Calu3 (cell line): Measurements from ENCODE around the gene TH. TPM values are rescaled to one million over a fixed set of nuclear protein-coding genes. Genes with fewer than 3 reads are reported as not detected.

Experiments used
- BruUV-seq: library from RNA; stranded (reverse); fragments of 400-500 nt; replicated peaks from 2 replicates; lab custom pipeline; 2021; lab: Mats Ljungman, UMichigan
- CTCF ChIA-PET: fragments of 300-600 bp; sonication (Branson Sonifier 250); formaldehyde crosslinking; loops from one replicate; lab custom pipeline; 2022; ENCODE audit warnings: antibody characterized with exemption; lab: Charles Lee
- DNase-seq: peaks from one replicate; pipeline ENCODE4 v3.0.0; 2022
- H3K27ac Mint-ChIP-seq: one replicate; pipeline ENCODE4 v1.8.0; 2022; ENCODE audit warnings: mixed read lengths; ENCODE audit not compliant: unreplicated experiment
- H3K27me3 Mint-ChIP-seq: one replicate; pipeline ENCODE4 v1.8.0; 2022; ENCODE audit warnings: mixed read lengths; ENCODE audit not compliant: unreplicated experiment
- H3K36me3 Mint-ChIP-seq: one replicate; pipeline ENCODE4 v1.8.0; 2022; ENCODE audit warnings: mild to moderate bottlenecking, moderate library complexity, mixed read lengths; ENCODE audit not compliant: insufficient read depth, unreplicated experiment
- H3K4me1 Mint-ChIP-seq: one replicate; pipeline ENCODE4 v1.8.0; 2022; ENCODE audit warnings: mild to moderate bottlenecking, low read depth, mixed read lengths; ENCODE audit not compliant: unreplicated experiment
- H3K4me3 Mint-ChIP-seq: one replicate; pipeline ENCODE4 v1.8.0; 2022; ENCODE audit warnings: mild to moderate bottlenecking, low read depth, moderate library complexity, mixed read lengths; ENCODE audit not compliant: unreplicated experiment
- H3K9me3 Mint-ChIP-seq: one replicate; pipeline ENCODE4 v1.8.0; 2022; ENCODE audit warnings: low read depth, mixed read lengths; ENCODE audit not compliant: unreplicated experiment
- CTCF ChIP-seq: fragments of 200-600 bp; IDR thresholded peaks from one replicate; pipeline ENCODE4 v1.8.0; 2022; ENCODE audit warnings: antibody characterized with exemption; ENCODE audit not compliant: unreplicated experiment
- intact Hi-C: fragments of 100-400 bp; cut with micrococcal nuclease; formaldehyde crosslinking; loops from one replicate; pipeline ENCODE4 v1.10.0; 2022; ENCODE audit not compliant: unreplicated experiment
- total RNA-seq: library from RNA; stranded (reverse); gene quantifications from 2 replicates; pipeline ENCODE4 v1.2.3, GENCODE V29; 2022

Gene TH
- total RNA-seq, 1 experiment from 2014 or later = not detected

- H3K27me3 Mint-ChIP-seq = peaks cover 21% of the 10 kb centered on the region
- CTCF ChIA-PET = interaction anchor here (0.6 kb wide), 1 partner anchor 312 kb away, joined by 3 read pairs; no protein-coding TSS in a partner anchor
- no peak for DNase-seq
- no peaks in the 10 kb centered on the region for H3K36me3 Mint-ChIP-seq
- no TSS peak for BruUV-seq
- intact Hi-C loops = no loop called here
- H3K27ac Mint-ChIP-seq = no peak overlapping the region
- peaks cover 13% of the 10 kb centered on the region for H3K4me1 Mint-ChIP-seq
- no peak overlapping the region for H3K4me3 Mint-ChIP-seq
- H3K9me3 Mint-ChIP-seq = peaks cover 6% of the 10 kb centered on the region
- TF ChIP-seq CTCF = no peak
Observed at GRCh38 chr11:2218031-2218633, 46.5 kb upstream of the TH start.

GRCh38 chr11:2217211-2218030, 45.8 kb upstream of the TH start:
- Mint-ChIP-seq H3K27me3 (peaks cover 21% of the 10 kb centered on the region), H3K27ac (no peak overlapping the region), H3K9me3 (peaks cover 6% of the 10 kb centered on the region), H3K4me3 (no peak overlapping the region), H3K4me1 (peaks cover 13% of the 10 kb centered on the region), H3K36me3 (no peaks in the 10 kb centered on the region)
- DNase-seq = no peak
- no peak for TF ChIP-seq CTCF
- BruUV-seq = no TSS peak
- intact Hi-C loops = no loop called here
- CTCF ChIA-PET = no interaction called here

GRCh38 chr11:2216400-2217064, 44.9 kb upstream of the TH start:
- Mint-ChIP-seq H3K36me3 (no peaks in the 10 kb centered on the region), H3K4me3 (no peak overlapping the region), H3K27me3 (peaks cover 21% of the 10 kb centered on the region), H3K27ac (no peak overlapping the region), H3K9me3 (peaks cover 6% of the 10 kb centered on the region), H3K4me1 (peaks cover 13% of the 10 kb centered on the region)
- no peak for DNase-seq
- no TSS peak for BruUV-seq
- intact Hi-C loops = no loop called here
- TF ChIP-seq CTCF = no peak
- CTCF ChIA-PET = interaction anchor here (1.2 kb wide), 1 partner anchor 18 kb away, joined by 3 read pairs; no protein-coding TSS in a partner anchor

- no peak for TF ChIP-seq CTCF
- no peak overlapping the region for H3K27ac Mint-ChIP-seq
- peaks cover 13% of the 10 kb centered on the region for H3K4me1 Mint-ChIP-seq
- BruUV-seq = no TSS peak
- peaks cover 21% of the 10 kb centered on the region for H3K27me3 Mint-ChIP-seq
- peaks cover 5% of the 10 kb centered on the region for H3K36me3 Mint-ChIP-seq
- CTCF ChIA-PET = interaction anchor here (1.2 kb wide), 1 partner anchor 17 kb away, joined by 3 read pairs; no protein-coding TSS in a partner anchor
- H3K4me3 Mint-ChIP-seq = no peak overlapping the region
- H3K9me3 Mint-ChIP-seq = peaks cover 6% of the 10 kb centered on the region
- intact Hi-C loops = no loop called here
- no peak for DNase-seq
Observed at GRCh38 chr11:2215561-2216399, 44.2 kb upstream of the TH start.
